ENCODE results near the gene BICD1.
A peak's percentile ranks its signal among the peaks of the same experiment; 100 is the strongest.

The BICD1 gene

GRCh38 chr12:32309811-32310736 lies 203.4 kb downstream of the BICD1 start:
- H3K4me3 ChIP-seq (ENCODE audit: low read depth, low read length), result no peak overlapping the region
- TF ChIP-seq, protein P1, sequence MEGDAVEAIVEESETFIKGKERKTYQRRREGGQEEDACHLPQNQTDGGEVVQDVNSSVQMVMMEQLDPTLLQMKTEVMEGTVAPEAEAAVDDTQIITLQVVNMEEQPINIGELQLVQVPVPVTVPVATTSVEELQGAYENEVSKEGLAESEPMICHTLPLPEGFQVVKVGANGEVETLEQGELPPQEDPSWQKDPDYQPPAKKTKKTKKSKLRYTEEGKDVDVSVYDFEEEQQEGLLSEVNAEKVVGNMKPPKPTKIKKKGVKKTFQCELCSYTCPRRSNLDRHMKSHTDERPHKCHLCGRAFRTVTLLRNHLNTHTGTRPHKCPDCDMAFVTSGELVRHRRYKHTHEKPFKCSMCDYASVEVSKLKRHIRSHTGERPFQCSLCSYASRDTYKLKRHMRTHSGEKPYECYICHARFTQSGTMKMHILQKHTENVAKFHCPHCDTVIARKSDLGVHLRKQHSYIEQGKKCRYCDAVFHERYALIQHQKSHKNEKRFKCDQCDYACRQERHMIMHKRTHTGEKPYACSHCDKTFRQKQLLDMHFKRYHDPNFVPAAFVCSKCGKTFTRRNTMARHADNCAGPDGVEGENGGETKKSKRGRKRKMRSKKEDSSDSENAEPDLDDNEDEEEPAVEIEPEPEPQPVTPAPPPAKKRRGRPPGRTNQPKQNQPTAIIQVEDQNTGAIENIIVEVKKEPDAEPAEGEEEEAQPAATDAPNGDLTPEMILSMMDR (IDR thresholded peaks at IDR 0.05; ENCODE audit: insufficient read depth, low read length, missing control alignments), result no peak
- no peak for DNase-seq (ENCODE audit: low read depth, low spot score)
- ChIA-PET POLR2A (no interaction called here), CTCF (interaction anchor here (0.6 to 12.7 kb wide), 12 partner anchors 12 to 657 kb away, joined by 3 to 138 read pairs (median 8); no protein-coding TSS in a partner anchor)

GRCh38 chr12:32312049-32312670 lies 205.5 kb downstream of the BICD1 start:
- H3K4me3 ChIP-seq (ENCODE audit: low read depth, low read length), result no peak overlapping the region
- TF ChIP-seq, protein P1 (IDR thresholded peaks at IDR 0.05; ENCODE audit: insufficient read depth, low read length, missing control alignments), result peak; percentile 32
- DNase-seq (ENCODE audit: low read depth, low spot score), result peak; percentile 14
- ChIA-PET POLR2A (interaction anchor here (1.3 kb wide), 1 partner anchor 252 kb away, joined by 5 read pairs; no protein-coding TSS in a partner anchor), CTCF (interaction anchor here (0.6 to 12.7 kb wide), 32 partner anchors 10 to 813 kb away, joined by 3 to 138 read pairs (median 4); partner anchors contain the start of gene BICD1)

GRCh38 chr12:32322354-32322753 lies 215.7 kb downstream of the BICD1 start:
- TF ChIP-seq, protein P1 (IDR thresholded peaks at IDR 0.05; ENCODE audit: insufficient read depth, low read length, missing control alignments), result no peak
- no peak for DNase-seq (ENCODE audit: low read depth, low spot score)
- H3K4me3 ChIP-seq (ENCODE audit: low read depth, low read length), result no peak overlapping the region
- ChIA-PET POLR2A (no interaction called here), CTCF (interaction anchor here (0.9 to 3.7 kb wide), 3 partner anchors 10 to 14 kb away, joined by 3 to 25 read pairs (median 6); no protein-coding TSS in a partner anchor)

DNA sequence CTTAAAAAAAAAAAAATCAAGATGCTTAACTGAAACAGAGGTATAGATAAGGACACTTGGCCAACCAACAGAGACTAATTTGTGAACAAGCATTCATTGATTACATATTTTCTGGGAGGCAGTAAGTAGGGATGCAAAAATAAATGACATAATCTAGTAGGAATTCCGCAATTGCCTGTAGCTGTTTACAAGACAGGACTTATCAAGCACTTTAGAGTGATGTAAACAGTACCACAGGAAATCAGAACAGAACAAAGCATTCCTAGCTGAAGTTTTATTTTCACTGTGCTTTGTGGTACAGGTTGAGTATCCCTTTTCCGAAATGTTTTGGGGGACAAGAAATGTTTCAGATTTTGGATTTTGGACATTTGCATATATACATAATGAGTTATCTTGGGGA lies 224.5 kb downstream of the BICD1 start:
- DNase-seq (ENCODE audit: low read depth, low spot score), result no peak
- TF ChIP-seq, protein P1 (IDR thresholded peaks at IDR 0.05; ENCODE audit: insufficient read depth, low read length, missing control alignments), result no peak
- ChIA-PET CTCF (no interaction called here), POLR2A (no interaction called here)
- no peak overlapping the region for H3K4me3 ChIP-seq (ENCODE audit: low read depth, low read length)

- DNase-seq (ENCODE audit: low read depth, low spot score), result no peak
Observed at GRCh38 chr12:32332446-32332845, 225.8 kb downstream of the BICD1 start.

More at GRCh38 chr12:32332446-32332845, 225.8 kb downstream of the BICD1 start:
- CTCF ChIA-PET, result no interaction called here
- TF ChIP-seq, protein P1 (IDR thresholded peaks at IDR 0.05; ENCODE audit: insufficient read depth, low read length, missing control alignments), result no peak
- POLR2A ChIA-PET, result no interaction called here
- H3K4me3 ChIP-seq (ENCODE audit: low read depth, low read length), result no peak overlapping the region

Data from AG04449 (cell line).